SU-DHL-6 (cell line): Measurements from ENCODE around the gene TOP3A.

Source experiments
- EZH2phosphoT487 ChIP-seq: fragments of 200-600 bp; sonication (generic), shearing (Covaris generic); conservative IDR thresholded peaks from 2 replicates; pipeline ENCODE4 v1.6.1; 2018; ENCODE audit warnings: mild to moderate bottlenecking, antibody characterized with exemption, low read length, moderate library complexity, mixed read lengths
- TF ChIP-seq, protein P1 (sequence below): fragments of 200-600 bp; sonication (generic); IDR thresholded peaks from one replicate; pipeline ENCODE4 v1.5.1; 2017; ENCODE audit warnings: antibody characterized with exemption, mild to moderate bottlenecking, low read length, moderate library complexity; ENCODE audit not compliant: insufficient read depth, poor library complexity, severe bottlenecking

DNA sequence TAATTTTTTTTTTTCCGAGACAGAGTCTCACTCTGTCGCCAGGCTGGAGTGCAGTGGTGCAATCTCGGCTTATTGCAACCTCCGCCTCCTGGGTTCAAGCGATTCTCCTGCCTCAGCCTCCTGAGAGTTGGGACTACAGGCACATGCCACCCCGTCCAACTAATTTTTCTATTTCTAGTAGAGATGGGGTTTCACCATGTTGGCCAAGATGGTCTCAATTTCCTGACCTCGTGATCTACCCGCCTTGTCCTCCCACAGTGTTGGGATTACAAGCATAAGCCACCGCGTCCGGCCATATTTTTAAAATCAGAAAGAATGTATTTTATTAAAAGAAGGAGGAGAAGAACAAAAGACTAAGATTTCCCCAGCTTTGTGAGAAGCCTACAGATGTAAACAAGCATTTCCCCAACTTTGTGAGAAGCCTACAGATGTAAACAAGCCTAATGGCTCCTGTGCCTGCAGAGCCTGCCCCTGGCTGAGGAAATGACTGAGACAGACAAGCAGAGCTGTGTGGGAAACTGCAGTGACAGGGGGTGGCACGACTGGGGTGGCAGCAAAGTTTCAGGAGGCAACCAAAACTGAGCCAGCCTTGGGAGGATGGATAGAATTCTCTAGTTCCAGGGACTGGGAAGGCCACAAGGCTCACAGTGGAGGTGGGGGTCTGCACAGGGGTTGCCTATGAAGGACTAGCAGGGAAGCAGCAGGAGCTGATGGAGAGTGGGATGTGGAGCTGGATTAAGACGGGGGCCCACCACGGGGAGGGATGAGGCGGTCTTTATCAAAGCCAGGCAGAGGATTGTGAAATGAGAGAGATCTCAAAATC, 22.9 kb downstream of the TOP3A start:
- TF ChIP-seq, protein P1, sequence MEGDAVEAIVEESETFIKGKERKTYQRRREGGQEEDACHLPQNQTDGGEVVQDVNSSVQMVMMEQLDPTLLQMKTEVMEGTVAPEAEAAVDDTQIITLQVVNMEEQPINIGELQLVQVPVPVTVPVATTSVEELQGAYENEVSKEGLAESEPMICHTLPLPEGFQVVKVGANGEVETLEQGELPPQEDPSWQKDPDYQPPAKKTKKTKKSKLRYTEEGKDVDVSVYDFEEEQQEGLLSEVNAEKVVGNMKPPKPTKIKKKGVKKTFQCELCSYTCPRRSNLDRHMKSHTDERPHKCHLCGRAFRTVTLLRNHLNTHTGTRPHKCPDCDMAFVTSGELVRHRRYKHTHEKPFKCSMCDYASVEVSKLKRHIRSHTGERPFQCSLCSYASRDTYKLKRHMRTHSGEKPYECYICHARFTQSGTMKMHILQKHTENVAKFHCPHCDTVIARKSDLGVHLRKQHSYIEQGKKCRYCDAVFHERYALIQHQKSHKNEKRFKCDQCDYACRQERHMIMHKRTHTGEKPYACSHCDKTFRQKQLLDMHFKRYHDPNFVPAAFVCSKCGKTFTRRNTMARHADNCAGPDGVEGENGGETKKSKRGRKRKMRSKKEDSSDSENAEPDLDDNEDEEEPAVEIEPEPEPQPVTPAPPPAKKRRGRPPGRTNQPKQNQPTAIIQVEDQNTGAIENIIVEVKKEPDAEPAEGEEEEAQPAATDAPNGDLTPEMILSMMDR: no peak
- no peak for TF ChIP-seq EZH2phosphoT487
